Stomach (tissue), 9 donors: ENCODE data around the gene TCAIM. TPM values are rescaled to one million over a fixed set of nuclear protein-coding genes. Genes with fewer than 3 reads are reported as not detected.

Source experiments
- DNase-seq, 2 donors: peaks; one replicate each; pipeline versions ENCODE4 v3.0.0 to v3.0.0-alpha.2; 2013 to 2019
- H3K27ac ChIP-seq, 5 donors: fragments of 200-600 bp in 4 of 5; sonication (generic) in 4 of 5; one replicate each; pipeline ENCODE4 v1.5.1; 2013 to 2019; ENCODE audit warnings: mild to moderate bottlenecking in 1 of 5, moderate library complexity in 1 of 5
- H3K27me3 ChIP-seq, 3 donors: fragments of 200-600 bp; sonication (generic); one replicate each; pipeline ENCODE4 v1.5.1; 2017 to 2019; ENCODE audit warnings: mixed run types in 1 of 3
- H3K36me3 ChIP-seq, 4 donors: fragments of 200-600 bp; sonication (generic); 1 replicate in 3 of 4; 2 replicates in 1 of 4; pipeline ENCODE4 v1.5.1; 2016 to 2019
- H3K4me1 ChIP-seq, 4 donors: fragments of 200-600 bp; sonication (generic); one replicate each; pipeline ENCODE4 v1.5.1; 2016 to 2019
- H3K4me3 ChIP-seq, 4 donors: fragments of 200-600 bp; sonication (generic) in 3 of 4; one replicate each; pipeline ENCODE4 v1.5.1; 2016 to 2019; ENCODE audit warnings: mild to moderate bottlenecking in 1 of 4
- H3K9me3 ChIP-seq, 4 donors: fragments of 200-600 bp; sonication (generic); one replicate each; pipeline ENCODE4 v1.5.1; 2016 to 2019
- CTCF ChIP-seq, 7 experiments: fragments of 450-650 bp in 4 of 7; fragments of 200-600 bp in 3 of 7; sonication (generic) in 3 of 7; IDR thresholded peaks; one replicate each; pipeline ENCODE4 v1.5.1; 2016 to 2019; ENCODE audit warnings: antibody characterized with exemption in 7 of 7, control low read depth in 2 of 7, mild to moderate bottlenecking in 1 of 7
- EP300 ChIP-seq: sonication (generic); formaldehyde crosslinking; IDR thresholded peaks from one replicate; pipeline ENCODE4 v1.6.1; 2017; ENCODE audit warnings: antibody characterized with exemption
- POLR2A ChIP-seq, 4 donors: fragments of 450-650 bp; IDR thresholded peaks; one replicate each; pipeline ENCODE4 v1.6.1; 2016; ENCODE audit warnings: antibody characterized with exemption in 4 of 4, control low read depth in 2 of 4, mild to moderate bottlenecking in 1 of 4, moderate library complexity in 1 of 4
- POLR2AphosphoS5 ChIP-seq, 3 donors: sonication (generic); formaldehyde crosslinking; IDR thresholded peaks; one replicate each; pipeline ENCODE4 v1.6.1; 2016; ENCODE audit warnings: antibody characterized with exemption in 3 of 3
- WGBS, 5 donors: extraction: QIAGEN DNeasy Blood & Tissue Kit in 3 of 5; methylation state at CpG; one replicate each; pipeline versions ENCODE4 v1.1.5 to v1.1.7; 2013 to 2018; 5-methylcytosine and 5-hydroxymethylcytosine counted together
- intact Hi-C: fragments of 100-400 bp; cut with DNase I; formaldehyde crosslinking; loops from one replicate; pipeline ENCODE4 v1.15.1; 2023; ENCODE audit warnings: low total_unique reads
- polyA plus RNA-seq, 3 donors: library from polyadenylated mRNA; stranded (reverse); fragments of 200-250 nt; gene quantifications; one replicate each; pipeline ENCODE4 v1.2.3, GENCODE V29; 2013
- total RNA-seq, 5 donors: library from RNA; depleted of rRNA; stranded (reverse); fragments of >200 nt; gene quantifications; one replicate each; pipeline versions ENCODE4 v1.1.0 to v1.2.3, GENCODE V29; 2014 to 2016
- donor health status: healthy with polysubstance abuse.
- donor health status: Bipolar disorder and iron deficiency.
- donor health status: healthy.

The TCAIM gene
- total and polyA plus RNA-seq, 8 donors, result 9.8 to 42.6 (median 13.0) TPM

GRCh38 chr3:44292947-44293346 lies 45.6 kb upstream of the TCAIM start:
- Histone ChIP-seq H3K9me3 (no peaks in the 10 kb centered on the region), H3K27ac (no peak overlapping the region), H3K4me3 (no peak overlapping the region), H3K4me1 (no peaks in the 10 kb centered on the region), H3K36me3 (no peaks in the 10 kb centered on the region), H3K27me3 (no peaks in the 10 kb centered on the region)
- TF ChIP-seq POLR2A (IDR thresholded peaks at IDR 0.05) (no peak), EP300 (no peak)
- 80 to 96% (median 84%) methylated on average over 1 of the region's 1 CpG for WGBS, 5 donors
- intact Hi-C loops, result no loop called here
- no peak for DNase-seq

GRCh38 chr3:44297255-44297654 lies 41.3 kb upstream of the TCAIM start:
- TF ChIP-seq POLR2AphosphoS5 (IDR thresholded peaks at IDR 0.05), result no peak
- no peak for TF ChIP-seq POLR2A (IDR thresholded peaks at IDR 0.05)
- TF ChIP-seq EP300, result no peak
- TF ChIP-seq CTCF (IDR thresholded peaks at IDR 0.05), result no peak
- Histone ChIP-seq H3K27ac (no peak overlapping the region), H3K36me3 (no peaks in the 10 kb centered on the region), H3K9me3 (no peaks in the 10 kb centered on the region), H3K27me3 (no peaks in the 10 kb centered on the region), H3K4me3 (no peak overlapping the region), H3K4me1 (no peaks in the 10 kb centered on the region)
- no peak for DNase-seq
- intact Hi-C loops, result no loop called here

- TF ChIP-seq POLR2A (IDR thresholded peaks at IDR 0.05), result no peak
- no peak for TF ChIP-seq POLR2AphosphoS5 (IDR thresholded peaks at IDR 0.05)
- no peak for TF ChIP-seq EP300
- H3K4me1 ChIP-seq, result no peaks in the 10 kb centered on the region
- intact Hi-C loops, result no loop called here
- H3K9me3 ChIP-seq, result no peaks in the 10 kb centered on the region
- WGBS, 5 donors, result 83 to 91% (median 86%) methylated on average over 3 of the region's 3 CpGs
- H3K27ac ChIP-seq, result no peak overlapping the region
- no peak for DNase-seq
- H3K36me3 ChIP-seq, result no peaks in the 10 kb centered on the region
- no peaks in the 10 kb centered on the region for H3K27me3 ChIP-seq
- H3K4me3 ChIP-seq, result no peak overlapping the region
These were observed 36.8 kb upstream of the TCAIM start for GRCh38 chr3:44301746-44302145.

DNA sequence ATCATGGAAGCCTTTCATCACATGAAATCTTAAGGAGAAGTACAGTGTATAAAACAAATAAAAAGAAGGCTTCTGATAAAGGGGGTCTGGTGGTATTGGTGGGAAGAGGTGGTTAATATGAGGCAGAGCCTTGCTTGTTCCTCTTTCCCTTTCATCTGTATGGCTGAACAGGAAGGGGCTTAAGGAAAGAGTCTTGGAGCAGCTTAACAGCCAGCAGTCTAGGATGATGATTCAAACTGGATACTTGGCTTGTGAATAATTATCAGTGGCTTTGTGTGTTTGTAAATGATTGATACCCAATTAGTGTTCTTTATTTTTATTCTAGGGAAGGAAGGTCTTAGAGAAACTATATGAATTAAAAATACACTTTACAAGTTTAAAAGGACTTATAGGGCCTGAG lies 29.1 kb upstream of the TCAIM start:
- DNase-seq, result no peak
- Histone ChIP-seq H3K27me3 (no peaks in the 10 kb centered on the region), H3K4me3 (no peak overlapping the region), H3K9me3 (no peaks in the 10 kb centered on the region), H3K36me3 (no peaks in the 10 kb centered on the region), H3K27ac (no peak overlapping the region), H3K4me1 (no peaks in the 10 kb centered on the region)
- TF ChIP-seq CTCF (IDR thresholded peaks at IDR 0.05) (no peak), EP300 (no peak), POLR2AphosphoS5 (IDR thresholded peaks at IDR 0.05) (no peak), POLR2A (IDR thresholded peaks at IDR 0.05) (no peak)
- intact Hi-C loops, result no loop called here

GRCh38 chr3:44318891-44319311 lies 19.7 kb upstream of the TCAIM start:
- TF ChIP-seq CTCF (IDR thresholded peaks at IDR 0.05) (no peak), EP300 (no peak), POLR2A (IDR thresholded peaks at IDR 0.05) (no peak), POLR2AphosphoS5 (IDR thresholded peaks at IDR 0.05) (no peak)
- Histone ChIP-seq H3K4me3 (no peak overlapping the region), H3K36me3 (no peaks in the 10 kb centered on the region), H3K27ac (no peak overlapping the region), H3K27me3 (peaks cover 0 to 9% (median 0%) of the 10 kb centered on the region in 3 donors), H3K4me1 (peaks cover 0 to 6% (median 4%) of the 10 kb centered on the region in 4 donors), H3K9me3 (no peaks in the 10 kb centered on the region)
- WGBS, 5 donors, result 61 to 81% (median 70%) methylated on average over 8 of the region's 8 CpGs
- DNase-seq, result peak in 1 of 2 donors; percentile 10
- intact Hi-C loops, result no loop called here
